ENCODE results near the gene ABCF1.

Gene ABCF1

DNA sequence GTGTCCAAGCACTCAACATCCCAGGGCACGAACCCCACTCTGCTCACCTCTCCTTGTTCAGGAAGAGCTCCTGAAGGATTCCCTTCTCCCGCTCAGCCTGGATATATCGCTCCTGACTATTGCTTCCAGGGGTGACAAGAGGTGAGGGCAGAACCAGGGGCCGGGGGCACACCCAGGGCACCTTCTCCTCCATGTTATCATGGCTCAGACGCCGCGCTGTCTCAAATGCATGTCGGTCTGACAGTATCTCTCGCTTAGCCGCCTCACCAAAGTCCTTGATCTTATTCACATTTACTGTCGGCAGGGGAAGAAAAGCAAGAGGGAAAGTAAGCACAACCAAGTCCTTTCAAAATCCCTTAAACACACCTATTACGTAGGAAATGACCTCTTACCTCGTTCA is 32.7 kb downstream of the ABCF1 start:
- no peak for DNase-seq

DNA sequence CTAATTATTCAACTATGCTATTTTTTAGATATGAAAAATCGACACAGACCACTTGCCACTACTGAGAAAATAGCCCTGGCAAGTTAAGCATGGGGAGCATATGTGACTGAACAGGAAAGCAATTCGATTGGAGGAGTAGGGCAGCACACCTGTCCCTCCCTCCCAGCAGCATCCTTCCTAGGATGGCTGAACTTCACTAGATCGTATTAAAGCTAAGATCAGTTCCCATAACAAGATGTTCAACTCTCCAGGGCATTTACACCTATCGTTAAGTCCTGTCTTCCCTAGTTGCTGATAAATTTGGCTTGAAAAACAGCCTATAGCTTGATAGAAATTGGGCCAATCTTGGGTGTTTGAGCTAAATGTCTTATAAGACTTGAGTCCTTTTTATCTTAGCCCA is 38.8 kb downstream of the ABCF1 start:
- DNase-seq, result no peak

DNA sequence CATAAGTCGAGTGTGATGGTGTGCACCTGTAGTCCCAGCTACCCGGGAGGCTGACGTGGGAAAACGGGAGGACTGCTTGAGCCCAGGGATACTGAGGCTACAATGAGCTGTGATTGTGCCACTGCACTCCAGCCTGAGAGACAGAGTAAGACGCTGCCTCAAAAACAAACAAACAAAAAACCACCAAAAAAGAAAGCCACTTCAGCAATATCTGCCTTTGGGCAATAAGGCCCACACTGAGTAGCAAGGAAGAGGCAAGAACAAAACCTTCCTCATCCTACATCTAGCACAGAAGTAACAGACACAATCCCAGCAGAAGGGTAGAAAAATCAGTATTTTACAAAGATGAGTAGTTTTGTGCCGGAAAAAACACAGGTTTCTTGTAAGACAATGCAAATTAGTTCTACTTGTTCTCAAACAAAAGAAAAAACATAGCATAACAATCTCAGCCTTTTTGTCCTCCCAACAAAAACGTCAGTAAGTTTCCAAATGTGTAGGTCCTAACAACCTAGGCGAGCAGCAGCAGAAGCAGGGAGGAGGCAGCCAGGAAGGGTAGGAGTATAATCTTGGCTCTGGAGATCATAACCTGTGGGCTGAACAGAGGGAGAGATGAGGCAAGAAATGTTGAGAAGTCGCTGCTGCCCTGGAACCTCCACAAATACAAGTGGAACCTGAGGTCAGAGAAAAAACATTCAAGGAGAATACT is 40.1 kb downstream of the ABCF1 start:
- no peak for DNase-seq

DNA sequence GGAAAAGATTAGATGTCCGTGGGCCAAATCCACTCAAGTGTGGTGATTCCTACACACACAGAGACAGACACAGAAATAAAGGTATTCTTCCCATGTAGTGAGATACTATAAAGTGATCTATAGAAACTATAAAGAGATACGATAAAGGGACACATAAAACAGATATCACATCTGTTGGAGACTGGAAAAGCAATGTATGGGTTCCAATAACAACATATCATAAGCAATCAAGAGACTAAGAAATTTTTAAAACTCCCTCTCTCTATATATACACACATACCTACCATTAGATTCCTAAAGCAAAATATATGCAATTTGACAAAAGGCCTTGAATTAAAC is 40.6 kb downstream of the ABCF1 start:
- no peak for DNase-seq

DNA sequence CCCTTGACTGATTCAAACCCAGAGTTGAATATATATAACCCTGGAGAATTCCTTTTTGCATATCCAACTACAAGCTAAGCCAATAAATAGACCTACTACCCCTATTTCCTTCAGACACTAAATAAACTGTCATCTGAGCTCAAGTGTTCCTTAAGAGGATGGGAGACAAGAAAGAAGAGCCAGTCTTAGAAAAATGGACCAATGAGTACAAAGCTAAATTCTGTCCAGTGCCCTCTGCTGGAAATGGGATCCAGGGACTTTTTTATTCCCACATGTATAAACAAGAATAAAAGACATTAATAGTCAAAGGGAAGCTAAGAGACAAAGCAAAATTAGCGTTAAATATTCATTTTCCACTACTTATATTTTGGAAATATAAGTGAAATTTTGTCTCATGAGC is 41.0 kb downstream of the ABCF1 start:
- DNase-seq, result no peak

DNA sequence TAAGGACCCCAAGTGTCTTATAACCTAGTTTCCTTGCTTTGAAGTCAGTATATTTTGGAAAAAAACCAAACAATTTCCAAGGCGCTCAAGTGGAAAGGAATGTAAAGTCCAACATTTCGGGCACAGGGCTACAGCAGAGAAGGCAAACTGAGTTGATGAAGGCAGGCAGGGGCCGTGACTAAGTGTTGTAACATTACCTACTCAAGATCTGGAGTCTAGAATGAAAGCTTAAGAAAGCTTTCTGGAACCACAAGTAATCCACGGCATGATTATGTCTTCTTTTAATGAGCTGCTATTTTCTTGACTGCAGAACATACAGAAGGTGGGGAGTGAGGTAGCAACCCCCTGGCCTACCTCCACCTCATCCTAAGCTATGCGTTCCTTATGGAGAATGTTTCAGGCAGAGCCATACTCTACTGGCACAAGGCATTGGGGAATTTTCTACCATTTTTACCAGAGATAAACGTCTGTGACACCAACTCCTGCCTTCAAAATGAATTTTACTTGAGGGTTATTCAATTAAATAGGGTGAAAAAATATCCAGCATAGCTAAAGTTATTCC is 41.5 kb downstream of the ABCF1 start:
- DNase-seq, result no peak

DNA sequence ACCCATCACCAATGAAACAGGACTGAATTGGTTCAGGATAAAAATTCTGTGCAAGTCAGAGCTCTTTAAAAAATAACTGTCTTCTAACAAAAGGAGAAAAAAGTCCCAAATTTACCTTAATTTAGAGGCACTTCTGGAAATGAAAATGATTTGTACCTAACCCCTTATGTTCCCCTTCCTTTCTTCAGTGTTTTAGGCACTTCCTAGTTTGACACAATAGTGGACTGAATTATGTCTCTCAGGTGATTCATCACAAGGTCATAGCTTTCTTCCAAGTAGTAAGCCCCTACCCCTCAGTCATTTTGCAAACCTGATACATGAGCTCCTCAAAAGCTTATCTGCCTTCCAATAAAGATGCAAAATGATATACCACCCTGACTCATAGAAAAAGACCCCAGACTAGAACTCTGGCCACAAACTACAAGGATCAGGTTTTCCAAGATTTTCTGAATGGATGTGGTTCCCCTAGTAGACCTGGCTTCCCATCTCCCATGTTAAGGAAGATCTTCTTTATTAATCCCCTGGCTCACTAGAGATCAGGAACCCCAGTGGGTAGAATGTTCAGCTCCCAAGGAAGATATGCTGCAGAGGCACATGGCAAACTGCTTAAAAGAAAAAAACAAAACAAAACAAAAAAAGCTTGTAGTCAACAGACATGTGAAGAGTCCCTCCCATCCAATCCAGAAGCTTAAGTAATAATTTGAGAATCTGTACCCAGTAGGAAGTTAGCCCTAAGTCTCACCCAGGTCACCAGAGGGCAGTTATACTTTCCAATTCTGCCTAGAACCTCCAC is 42.2 kb downstream of the ABCF1 start:
- DNase-seq, result no peak

DNA sequence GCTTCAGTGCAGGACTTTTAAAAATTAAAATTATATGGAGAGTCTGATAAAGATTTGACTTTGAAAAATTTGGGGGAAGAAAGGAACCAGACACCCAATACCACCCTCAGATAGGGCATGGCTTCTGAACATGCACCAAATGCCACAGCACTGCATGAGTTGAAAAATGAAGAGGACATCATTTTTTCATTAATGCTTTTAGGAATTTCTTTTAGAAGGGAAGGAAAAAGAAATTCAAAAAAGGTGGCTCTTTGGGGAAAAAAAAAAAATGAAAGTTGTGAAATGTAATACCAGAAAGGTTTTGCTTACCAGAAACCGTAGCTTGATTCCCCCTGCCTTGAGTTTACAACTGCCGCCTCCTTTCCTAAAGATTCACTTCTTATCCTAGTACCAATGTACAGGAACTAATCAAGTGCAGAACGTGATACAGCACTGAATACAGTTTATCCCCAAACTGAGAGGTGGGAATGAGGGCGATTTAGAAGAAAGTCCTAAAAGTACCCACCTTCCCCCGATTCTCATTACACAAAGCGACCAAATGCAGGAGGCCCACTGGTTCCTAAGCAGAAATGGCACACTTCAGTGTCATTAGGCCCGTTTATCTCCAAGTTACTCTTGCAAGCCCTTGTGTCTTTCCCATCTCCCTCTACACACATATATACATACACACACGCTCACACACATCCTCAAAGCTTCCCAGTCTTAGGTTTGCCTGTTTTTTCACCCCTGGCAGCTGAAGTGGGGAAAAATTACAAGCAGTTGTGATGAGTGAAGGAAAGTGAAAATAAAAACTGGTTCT is 43.0 kb downstream of the ABCF1 start:
- DNase-seq, result no peak

DNA sequence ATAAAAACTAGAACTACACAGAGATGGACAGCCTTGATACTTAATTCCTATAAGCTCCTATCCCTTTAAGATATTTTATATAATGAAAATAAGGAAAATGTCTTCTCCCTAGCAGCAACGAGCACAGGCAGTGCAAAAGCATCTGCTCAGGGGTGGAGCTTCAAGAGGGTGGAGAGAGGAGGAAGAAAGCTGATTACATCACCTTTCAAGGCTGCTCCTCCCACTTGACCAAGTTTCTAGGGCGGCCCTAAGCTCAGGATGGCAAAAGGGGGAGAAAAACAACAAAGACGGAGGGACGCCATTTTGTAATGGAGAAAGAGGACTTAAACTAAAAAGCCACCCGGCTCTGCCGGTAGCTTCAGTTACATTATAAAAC is 43.6 kb downstream of the ABCF1 start:
- DNase-seq, result peak; percentile 77

DNA sequence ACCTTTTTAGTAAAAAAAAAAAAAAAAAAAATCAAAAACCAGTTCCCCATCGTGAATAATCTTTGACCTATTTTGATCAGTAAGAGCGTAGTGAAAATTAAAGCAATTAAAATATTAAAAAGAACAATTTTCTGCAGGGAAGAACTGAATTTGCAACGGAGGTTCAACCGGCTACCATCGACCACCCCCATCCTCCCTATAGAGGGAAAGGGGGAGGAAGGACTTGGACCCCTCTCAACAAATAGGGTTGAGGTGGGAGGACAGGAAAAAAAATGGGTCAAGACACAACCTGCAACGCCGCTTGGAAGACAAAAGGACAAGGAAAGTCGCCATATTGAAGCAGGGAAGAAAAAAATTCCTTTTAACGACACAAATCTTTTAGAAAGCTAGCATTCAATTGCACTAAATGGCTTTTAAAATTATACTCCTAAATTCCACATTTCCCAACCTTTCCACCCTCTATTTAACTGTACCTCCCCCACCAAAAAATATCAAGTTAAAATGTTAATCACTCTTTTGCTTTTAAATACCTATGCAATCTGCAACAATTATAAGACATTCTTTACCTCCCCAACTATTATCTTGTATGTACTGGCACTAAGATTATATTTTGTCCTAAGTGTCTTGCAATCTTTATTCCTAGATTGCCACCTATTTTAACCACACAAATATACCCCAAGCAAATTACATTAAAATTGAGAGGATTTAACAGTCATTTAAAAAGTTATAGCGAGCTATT is 44.1 kb downstream of the ABCF1 start:
- no peak for DNase-seq

DNA sequence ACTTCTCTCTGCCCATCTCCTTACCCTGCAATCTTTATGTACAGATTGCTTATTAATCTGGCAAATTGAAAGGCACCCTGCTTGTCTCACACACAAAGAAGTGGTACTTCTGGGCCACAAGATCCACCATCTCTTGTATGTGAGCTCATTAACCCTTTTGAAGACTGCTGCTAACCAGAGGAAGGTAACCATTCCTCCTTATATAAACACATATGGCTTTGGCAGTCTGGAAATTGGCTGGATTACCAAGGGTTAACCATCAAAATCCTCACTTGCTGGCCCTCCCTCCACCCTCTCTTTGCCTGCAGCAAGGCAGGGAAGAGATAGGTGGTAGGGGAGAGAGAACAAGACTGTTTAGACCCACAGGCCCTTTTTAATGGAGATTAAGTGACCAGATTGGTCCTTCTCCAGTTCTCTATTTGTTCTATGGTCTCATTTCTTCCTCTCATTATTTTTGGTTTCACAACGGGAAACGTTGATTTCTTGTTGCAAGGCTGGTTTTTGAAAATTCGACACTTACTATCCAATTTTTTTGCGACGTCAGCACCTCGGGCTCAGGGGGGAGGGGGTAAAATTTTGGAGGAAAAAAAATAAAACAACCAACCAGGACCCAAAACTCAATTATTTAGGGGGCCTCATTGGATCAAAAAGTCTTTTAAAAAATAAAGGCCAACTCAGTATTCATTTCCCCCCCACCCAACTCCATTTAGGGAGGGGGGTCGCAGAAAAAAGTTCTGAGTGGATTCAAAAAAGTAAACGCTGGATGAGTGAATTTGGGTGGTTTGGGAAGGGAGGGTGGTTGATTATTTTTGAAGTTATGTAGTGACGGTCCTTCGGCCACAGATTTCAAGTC is 44.9 kb downstream of the ABCF1 start:
- no peak for DNase-seq

DNA sequence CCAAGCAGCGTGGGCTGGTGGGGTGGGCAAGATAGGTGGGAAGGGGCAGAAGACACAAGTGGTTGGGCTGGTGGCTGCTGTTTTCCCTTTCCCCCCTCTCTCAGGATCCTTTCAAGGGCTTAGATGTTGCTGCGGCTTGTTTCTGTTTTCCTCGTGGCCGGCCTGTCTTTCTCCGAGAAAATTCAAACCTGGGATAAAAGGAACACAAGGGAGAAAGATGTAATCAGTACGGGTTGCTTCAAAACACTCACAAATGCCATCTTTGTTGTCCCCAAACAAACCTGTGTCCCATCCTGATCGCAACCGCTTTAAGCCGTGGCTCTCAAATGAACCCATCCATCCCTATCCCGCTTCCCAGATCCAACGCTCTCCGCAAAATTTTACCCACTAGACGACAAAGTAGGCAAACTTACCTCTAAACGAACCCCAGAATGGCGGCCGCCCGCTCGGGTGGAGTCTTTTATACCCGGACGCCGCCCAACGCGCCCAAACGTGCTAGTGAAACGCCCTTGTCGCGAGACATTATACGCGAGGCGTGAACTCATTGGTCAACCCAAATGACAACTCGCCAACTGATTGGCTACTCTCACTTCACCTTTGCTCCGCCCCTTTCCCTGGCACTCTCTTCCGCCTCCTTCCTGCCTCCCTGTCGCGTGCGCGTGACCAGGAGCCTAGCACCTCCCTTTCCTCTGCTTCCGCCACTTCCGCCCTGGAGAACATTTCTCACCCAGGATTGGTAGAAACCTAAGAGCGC is 45.7 kb downstream of the ABCF1 start, which contains the start of gene PPP1R10:
PPP1R10 (minus strand) TSS at position 433 of the 754 bp plus-strand sequence. CDS start 7,299 bp downstream, outside the sequence.
- DNase-seq, result peak; percentile 96

DNA sequence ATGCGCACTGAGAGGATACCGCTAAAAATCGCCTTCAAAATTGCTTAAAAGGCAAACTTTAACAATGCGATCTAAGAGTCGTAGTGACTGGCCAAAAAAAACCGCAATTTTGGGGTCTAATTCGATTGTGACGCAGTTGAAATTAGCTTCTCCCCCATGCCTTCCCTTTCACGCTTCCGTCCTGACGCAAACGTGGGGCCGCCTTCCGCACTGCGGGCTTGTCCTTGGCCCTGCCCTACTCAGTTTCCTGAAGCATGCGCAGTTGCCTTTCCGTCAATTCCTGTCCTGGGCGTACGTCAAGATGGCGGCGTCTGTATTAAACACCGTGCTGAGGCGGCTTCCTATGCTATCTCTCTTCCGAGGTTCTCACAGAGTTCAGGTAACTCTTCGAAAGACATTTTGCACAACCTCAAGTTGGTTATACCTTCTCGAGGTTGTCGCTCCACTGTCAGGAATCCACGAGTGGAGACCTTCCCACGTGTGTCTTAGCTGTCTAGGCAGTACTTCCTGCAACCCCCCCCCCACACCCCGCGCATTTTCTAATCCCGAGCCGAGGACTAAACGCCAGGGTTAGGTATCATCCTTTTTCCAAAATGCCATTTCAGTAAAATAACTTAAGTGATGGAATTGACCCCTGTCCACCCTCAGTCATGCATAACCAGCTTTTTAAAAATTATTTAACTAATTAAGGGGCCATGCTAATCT is 46.5 kb downstream of the ABCF1 start, which contains the start of gene MRPS18B:
MRPS18B (plus strand) TSS at position 276 of the 705 bp plus-strand sequence; CDS start at position 302, 26 bp downstream.
- DNase-seq, result peak; percentile 96

DNA sequence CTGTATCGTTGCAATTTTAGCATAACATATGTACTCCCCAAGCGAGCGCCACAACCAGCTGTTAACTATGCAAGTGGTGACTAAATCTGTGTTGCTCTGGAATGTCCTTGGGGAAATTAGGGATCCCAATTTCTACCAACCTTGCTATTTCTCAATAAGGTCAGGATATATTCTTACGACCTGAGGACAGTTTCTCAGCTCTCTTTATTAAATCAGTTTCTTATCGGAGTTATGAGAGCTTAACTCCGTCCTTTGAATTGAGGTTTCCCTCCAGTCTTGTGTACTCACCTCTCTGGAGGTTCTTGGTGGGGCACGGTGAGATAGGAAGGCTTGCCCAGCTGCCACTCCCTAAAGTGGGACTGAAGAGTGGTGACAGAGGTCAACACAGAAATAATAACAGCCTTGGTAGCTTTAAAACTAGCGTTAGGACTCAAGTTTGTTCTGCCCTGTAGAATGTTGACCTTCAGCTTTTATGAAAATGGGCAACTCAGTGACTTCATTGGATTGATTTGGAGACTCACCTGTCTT is 47.1 kb downstream of the ABCF1 start:
- DNase-seq, result no peak

DNA sequence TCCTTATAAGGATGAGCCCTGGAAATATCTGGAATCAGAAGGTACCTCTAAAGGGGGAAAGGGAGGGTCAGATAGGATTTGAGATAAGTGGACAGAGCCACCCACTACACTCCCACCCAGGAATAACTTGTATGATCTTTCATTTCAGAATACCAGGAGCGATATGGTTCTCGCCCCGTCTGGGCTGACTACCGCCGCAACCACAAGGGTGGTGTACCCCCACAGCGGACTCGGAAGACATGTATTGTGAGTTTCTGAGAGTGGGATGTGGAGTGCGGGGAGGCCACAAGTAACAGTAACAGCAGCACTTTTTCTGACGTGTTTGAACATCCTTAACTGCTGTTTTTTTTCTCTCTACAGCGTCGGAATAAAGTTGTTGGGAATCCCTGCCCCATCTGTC is 48.3 kb downstream of the ABCF1 start:
- no peak for DNase-seq

DNA sequence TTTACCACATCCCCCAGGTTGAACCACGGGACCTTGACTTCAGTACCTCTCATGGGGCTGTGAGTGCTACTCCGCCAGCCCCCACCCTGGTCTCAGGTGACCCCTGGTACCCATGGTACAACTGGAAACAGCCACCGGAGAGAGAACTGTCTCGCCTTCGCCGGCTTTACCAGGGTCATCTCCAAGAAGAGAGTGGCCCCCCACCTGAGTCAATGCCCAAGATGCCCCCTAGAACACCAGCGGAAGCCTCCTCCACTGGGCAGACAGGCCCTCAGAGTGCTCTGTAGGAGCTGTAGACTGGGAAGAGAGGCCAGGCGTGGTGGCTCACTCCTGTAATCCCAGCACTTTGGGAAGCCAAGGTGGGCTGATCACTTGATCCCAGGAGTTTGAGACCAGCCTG is 54.3 kb downstream of the ABCF1 start:
- no peak for DNase-seq

DNA sequence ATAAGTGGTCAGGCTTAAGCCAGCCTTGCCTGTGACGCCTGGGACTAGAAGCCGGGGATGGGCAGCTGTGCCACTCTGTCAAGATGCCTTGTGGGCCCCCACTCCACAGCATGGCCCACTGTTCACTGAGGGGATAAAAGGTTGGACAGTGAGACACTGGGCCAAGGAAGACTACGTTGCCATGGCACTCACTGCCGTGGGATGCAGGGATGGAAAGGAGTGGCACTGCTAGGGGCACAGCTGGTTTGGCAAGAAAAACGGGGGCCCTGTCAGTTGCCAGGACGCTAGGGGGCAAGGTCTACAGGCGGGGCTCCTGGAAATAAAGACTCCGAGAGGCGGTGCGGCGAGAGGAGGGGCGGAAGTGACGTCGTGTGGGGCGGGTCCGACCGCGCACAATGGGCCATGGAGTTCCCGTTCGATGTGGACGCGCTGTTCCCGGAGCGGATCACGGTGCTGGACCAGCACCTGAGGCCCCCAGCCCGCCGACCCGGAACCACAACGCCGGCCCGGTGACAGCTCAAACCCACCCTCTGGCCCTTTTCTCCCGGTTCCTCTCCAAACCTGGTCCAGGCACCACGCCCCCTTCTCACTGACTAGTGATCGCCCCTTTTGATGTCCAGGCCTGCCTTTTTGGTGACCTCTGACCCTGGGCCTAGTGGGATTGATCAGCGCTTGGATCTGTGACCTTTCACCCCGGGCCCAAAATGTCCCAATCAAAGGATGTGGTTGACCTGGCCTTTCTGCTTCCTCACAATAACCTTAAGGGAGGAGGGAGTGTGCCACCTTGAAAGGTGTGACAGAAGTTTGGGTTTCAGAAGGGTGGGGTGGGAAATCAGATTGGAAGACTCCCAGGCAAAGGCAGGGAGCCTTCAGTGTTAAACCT is 55.5 kb downstream of the ABCF1 start, which contains the start of gene ATAT1:
ATAT1 (plus strand) TSS at position 391 of the 883 bp plus-strand sequence.
- DNase-seq, result peak; percentile 92

DNA sequence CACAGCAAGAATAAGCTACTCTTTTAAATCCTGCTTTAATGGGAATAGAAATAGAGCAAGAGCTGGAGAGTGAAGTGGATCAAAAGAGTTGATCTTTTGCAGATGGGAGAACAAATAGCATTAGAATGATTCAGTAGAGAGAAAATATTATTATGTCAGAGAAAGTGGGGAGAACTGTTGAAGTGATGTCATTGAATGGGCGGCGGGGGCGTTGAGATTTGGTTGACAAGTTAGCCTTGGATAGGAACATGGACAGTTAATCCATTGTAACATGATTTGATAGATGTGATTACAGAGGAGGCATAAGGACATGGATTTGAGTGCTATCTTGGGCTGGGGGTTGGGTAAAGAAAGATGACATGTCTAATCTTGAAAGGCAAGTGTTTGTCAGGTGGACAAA is 64.6 kb downstream of the ABCF1 start:
- DNase-seq, result no peak

DNA sequence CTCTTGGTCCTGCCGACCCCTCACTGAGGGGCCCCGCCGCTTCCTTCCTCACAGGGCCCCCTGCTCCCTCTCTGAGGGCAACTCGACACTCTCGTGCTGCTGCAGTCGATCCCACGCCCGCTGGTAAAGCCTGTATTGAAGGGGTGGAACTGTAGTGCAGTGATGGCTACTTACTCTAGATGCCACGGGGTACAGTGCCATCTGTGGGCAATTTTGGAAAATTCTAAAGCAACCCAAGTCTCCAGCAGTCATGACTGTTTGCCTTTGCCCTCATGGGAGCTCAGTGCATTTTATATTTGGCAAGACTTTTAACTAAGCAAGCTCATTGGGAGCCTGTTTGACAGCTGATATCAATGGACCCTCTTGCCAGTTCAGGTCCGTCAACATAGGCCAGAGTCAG is 69.2 kb downstream of the ABCF1 start:
- DNase-seq, result no peak
